Stimulated activated CD8-positive, alpha-beta memory T cell treated with anti-CD3 and anti-CD28 coated beads, Interleukin-15, amount 100 ng/mL, for 4 hours (primary cell): ENCODE measurements around the gene HOXB8.

Experiments
- DNase-seq, 2 donors: peaks; one replicate each; pipeline ENCODE4 v3.0.0-alpha.2; 2020; ENCODE audit warnings: low read depth in 2 of 2

HOXB8 gene

GRCh38 chr17:48610282-48611211 lies 4.5 kb downstream of the HOXB8 start, which contains the start of gene HOXB7:
Gene HOXB7, minus strand, starts transcription at chr17:48611017. Its CDS starts 99 bp downstream, at chr17:48610918.
- DNase-seq = peak in 1 of 2 donors; percentile 39

DNA sequence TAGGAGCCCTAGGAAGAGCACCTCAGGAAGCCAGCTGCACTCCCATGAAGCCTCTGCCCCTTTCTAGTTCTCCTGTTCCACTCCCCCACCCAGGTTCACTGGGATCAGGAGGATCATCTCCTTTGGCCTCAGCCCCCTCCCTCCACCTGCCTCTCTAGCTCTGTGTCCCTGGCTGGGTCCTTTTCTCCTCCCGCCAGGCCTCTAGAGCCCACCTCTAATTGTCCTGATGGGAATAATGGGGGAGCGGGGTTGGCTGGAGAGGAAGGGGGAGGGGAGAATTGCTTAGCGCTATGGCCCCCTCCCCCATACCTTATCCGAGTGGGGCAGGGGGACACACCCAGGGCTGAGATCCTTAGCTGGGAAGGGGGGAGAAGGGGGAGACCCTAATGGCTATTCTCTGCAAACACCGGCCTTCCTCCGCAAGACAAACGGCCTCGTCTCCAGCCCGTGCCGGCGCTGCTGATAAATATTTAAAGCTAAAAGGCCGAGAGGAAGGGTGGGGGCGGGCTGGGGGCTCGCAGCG lies 5.3 kb downstream of the HOXB8 start:
- no peak for DNase-seq

DNA sequence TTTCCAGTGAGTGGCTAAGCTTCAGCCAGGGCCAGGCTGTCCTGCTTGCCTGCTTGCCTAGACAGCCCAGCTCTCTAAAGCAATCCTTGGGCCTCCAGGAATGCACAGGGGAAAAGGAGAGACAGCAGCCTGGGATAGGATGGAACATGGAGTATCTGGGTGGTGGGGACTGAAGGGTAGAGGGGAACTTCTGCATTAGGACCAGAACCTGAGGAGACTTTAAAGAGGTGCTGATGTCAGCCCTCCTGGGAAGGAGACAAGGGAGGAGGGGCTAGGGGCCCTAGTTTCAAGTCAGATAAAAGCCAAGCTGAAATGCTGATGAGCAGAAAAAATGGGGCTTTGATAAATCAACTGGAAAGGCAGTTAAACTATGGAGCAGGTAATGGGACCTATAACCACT lies 6.1 kb downstream of the HOXB8 start:
- DNase-seq = no peak

DNA sequence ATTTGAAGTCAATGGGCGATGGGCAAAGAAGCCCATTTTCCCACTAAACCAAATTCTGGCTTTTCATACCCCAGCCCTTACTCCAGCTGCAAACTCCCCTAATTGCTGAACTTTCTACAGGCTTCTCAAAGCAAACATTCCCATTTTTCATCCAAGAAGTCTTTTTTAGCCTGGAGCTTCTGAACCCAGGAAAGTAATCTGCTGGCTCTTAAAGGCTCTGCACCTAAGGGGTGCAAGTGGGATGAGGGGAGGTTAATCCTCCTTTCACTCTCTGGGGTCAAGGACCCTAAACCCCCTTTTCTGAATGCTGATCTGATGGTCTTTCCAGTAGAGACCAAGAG lies 6.6 kb downstream of the HOXB8 start:
- no peak for DNase-seq

- no peak for DNase-seq
These were observed 8.0 kb downstream of the HOXB8 start for GRCh38 chr17:48606892-48607614.

GRCh38 chr17:48605991-48606891 lies 8.9 kb downstream of the HOXB8 start:
- DNase-seq = no peak

- DNase-seq = no peak
These were observed 9.6 kb downstream of the HOXB8 start for GRCh38 chr17:48605409-48605919.

GRCh38 chr17:48604770-48605329 lies 10.2 kb downstream of the HOXB8 start, which contains the start of gene HOXB6:
Gene HOXB6, minus strand, starts transcription at chr17:48604986. Its CDS starts 6,836 bp downstream, at chr17:48598150.
- no peak for DNase-seq

- DNase-seq = no peak
These were observed 10.9 kb downstream of the HOXB8 start for GRCh38 chr17:48603959-48604769.

GRCh38 chr17:48601539-48602425 lies 13.3 kb downstream of the HOXB8 start:
- no peak for DNase-seq

DNA sequence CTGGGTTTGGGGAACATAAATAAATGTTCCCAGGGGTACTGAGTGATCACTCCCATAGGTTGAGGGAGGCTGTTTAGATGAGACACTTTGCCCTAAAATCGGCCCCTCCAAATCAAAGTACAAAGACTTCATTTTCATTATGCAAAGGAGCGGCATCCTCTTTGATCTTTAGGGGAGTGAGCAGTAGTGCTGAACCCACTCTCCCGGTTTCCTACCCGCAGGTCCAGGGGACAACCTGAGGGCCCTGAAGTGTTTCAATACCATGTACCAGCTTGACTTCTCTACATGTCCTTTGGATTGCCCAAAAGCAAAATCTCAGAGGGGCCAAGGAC lies 13.9 kb downstream of the HOXB8 start:
- no peak for DNase-seq

- no peak for DNase-seq
These were observed 14.6 kb downstream of the HOXB8 start for GRCh38 chr17:48600244-48601098.

DNA sequence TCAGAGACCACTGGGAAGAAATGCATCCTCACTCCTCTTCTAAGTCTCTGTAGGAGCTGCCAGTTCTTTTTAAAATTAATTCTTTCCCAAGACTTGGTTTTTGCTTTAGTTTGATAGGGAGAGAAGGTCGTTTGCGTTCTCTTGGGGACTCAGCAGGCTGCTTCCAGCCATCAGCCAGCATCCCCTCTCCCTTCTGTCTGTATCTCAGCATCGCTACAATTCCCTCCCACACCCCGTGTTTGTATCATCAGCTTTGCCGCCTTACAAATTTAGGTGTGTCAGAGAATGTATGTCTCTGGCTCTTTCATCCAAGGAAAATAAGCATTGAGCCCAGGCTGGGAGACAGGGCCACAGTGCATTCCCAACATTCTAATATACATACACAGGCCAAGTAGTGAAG lies 15.7 kb downstream of the HOXB8 start:
- DNase-seq = no peak

GRCh38 chr17:48598736-48599135 lies 16.4 kb downstream of the HOXB8 start:
- DNase-seq = no peak

GRCh38 chr17:48597778-48598631 lies 17.1 kb downstream of the HOXB8 start:
- DNase-seq = no peak

DNA sequence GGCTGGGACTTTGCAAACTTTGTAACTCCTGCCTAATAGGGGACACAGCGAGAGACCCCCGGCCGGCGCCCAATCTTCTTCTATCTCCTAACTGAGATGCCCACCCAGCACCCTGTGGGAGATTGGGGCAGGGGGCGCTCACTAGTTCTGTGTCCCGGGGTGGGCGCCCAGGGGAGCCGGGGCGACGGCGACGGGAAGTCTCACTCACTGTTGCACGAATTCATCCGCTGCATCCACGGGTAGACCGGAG lies 17.6 kb downstream of the HOXB8 start:
- no peak for DNase-seq

DNA sequence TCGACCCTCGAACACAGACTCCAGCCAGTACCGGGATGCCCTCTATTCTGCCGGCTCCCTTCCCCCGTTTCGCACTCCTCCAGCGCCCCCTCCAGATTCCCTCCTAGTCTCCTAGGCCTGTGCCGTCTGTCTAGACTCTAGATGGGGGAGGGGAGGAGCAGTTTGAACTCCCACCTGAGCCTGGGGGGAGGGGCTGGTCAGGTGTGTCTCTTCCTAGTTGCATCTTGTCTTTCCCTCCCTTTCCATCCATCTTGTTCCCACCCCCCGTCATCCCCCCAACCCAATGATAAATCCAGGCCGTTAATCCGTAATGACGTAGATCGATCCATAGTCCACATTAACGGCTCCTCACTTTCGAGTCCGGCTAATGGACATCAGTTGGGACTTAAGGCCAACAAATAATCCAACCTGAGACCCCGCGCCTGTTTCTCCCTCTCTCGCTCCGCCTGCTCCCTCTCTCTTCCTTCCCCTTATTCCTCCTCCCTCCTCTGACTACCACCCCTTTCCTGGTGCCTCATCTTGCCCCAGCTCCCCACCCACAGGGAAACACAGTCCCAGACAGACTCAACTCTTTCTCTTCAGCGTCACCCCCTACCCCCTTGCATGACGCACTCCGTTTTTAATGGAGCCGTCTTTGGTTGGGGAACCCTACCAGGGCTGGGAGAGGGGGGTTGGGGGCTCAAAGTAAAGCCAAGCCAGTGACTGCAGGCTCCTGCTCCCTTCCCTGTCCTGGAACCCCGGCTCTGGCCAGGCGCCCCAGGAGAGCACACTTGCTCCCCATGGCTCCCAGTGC lies 18.2 kb downstream of the HOXB8 start:
- no peak for DNase-seq
